Neural progenitor cell (in vitro differentiated cells): Measurements from ENCODE around the gene MAGEB3. TPM values are rescaled to one million over a fixed set of nuclear protein-coding genes. Genes with fewer than 3 reads are reported as not detected.

ENCODE experiments used
- DNase-seq: peaks from one replicate; pipeline ENCODE4 v3.0.0-alpha.2; 2016; ENCODE audit warnings: low spot score
- H2AFZ ChIP-seq: fragments of 200-600 bp; sonication (generic); replicated peaks from 2 replicates; pipeline ENCODE4 v1.6.1; 2016; ENCODE audit warnings: antibody characterized with exemption
- H3F3A ChIP-seq: fragments of 200-600 bp; sonication (generic); 2 replicates; pipeline ENCODE4 v1.6.1; 2016; ENCODE audit warnings: antibody characterized with exemption, low read depth
- H3K27ac ChIP-seq: fragments of 200-600 bp; sonication (generic); 2 replicates; pipeline ENCODE4 v1.5.1; 2016; ENCODE audit warnings: mild to moderate bottlenecking
- H3K27me3 ChIP-seq: fragments of 200-600 bp; sonication (generic); 2 replicates; pipeline ENCODE4 v1.6.1; 2016; ENCODE audit warnings: mild to moderate bottlenecking, moderate library complexity
- H3K36me3 ChIP-seq: fragments of 200-600 bp; sonication (generic); 2 replicates; pipeline ENCODE4 v1.5.1; 2016
- H3K4me1 ChIP-seq: fragments of 200-600 bp; sonication (generic); 2 replicates; pipeline ENCODE4 v1.6.1; 2016; ENCODE audit warnings: mixed run types
- H3K4me2 ChIP-seq: fragments of 200-600 bp; sonication (generic); 2 replicates; pipeline ENCODE4 v1.6.1; 2016
- H3K4me3 ChIP-seq: fragments of 200-600 bp; sonication (generic); 2 replicates; pipeline ENCODE4 v1.5.1; 2016
- H3K79me2 ChIP-seq: fragments of 200-600 bp; sonication (generic); 2 replicates; pipeline ENCODE4 v1.6.1; 2016; ENCODE audit warnings: low read depth
- H3K9ac ChIP-seq: fragments of 200-600 bp; sonication (generic); 2 replicates; pipeline ENCODE4 v1.6.1; 2016
- H3K9me3 ChIP-seq: fragments of 200-600 bp; sonication (generic); 2 replicates; pipeline ENCODE4 v1.5.1; 2016; ENCODE audit warnings: low read depth
- H4K20me1 ChIP-seq: fragments of 200-600 bp; sonication (generic); 2 replicates; pipeline ENCODE4 v1.6.1; 2016; ENCODE audit warnings: low read depth
- H3K27ac Mint-ChIP-seq: 3 replicates; pipeline ENCODE4 v1.8.0; 2021; ENCODE audit warnings: mixed read lengths
- H3K27me3 Mint-ChIP-seq: 2 replicates; pipeline ENCODE4 v1.8.0; 2022; ENCODE audit warnings: low read depth, mild to moderate bottlenecking, inconsistent platforms, moderate library complexity, mixed read lengths; ENCODE audit not compliant: insufficient read depth
- H3K36me3 Mint-ChIP-seq: 3 replicates; pipeline ENCODE4 v1.8.0; 2021; ENCODE audit warnings: mixed read lengths
- H3K4me1 Mint-ChIP-seq: 3 replicates; pipeline ENCODE4 v1.8.0; 2021; ENCODE audit warnings: mixed read lengths
- H3K4me3 Mint-ChIP-seq: 3 replicates; pipeline ENCODE4 v1.8.0; 2021; ENCODE audit warnings: mild to moderate bottlenecking, moderate library complexity, mixed read lengths
- H3K9me3 Mint-ChIP-seq: 3 replicates; pipeline ENCODE4 v1.8.0; 2020; ENCODE audit warnings: mixed read lengths
- CTCF ChIP-seq: fragments of 200-600 bp; sonication (generic); IDR thresholded peaks from 2 replicates; pipeline ENCODE4 v1.5.1; 2017; ENCODE audit warnings: antibody characterized with exemption, mild to moderate bottlenecking
- EZH2 ChIP-seq: fragments of 200-600 bp; sonication (generic); IDR thresholded peaks from 2 replicates; pipeline ENCODE4 v1.6.1; 2017; ENCODE audit warnings: antibody characterized with exemption, mild to moderate bottlenecking, moderate library complexity
- EZH2phosphoT487 ChIP-seq: fragments of 200-600 bp; sonication (generic); IDR thresholded peaks from 2 replicates; pipeline ENCODE4 v1.6.1; 2017; ENCODE audit warnings: antibody characterized with exemption
- total RNA-seq: library from RNA; depleted of rRNA; stranded (reverse); fragments of >200 nt; gene quantifications from 2 replicates; pipeline ENCODE4 v1.2.3, GENCODE V29; 2015; ENCODE audit warnings: low replicate concordance

The MAGEB3 gene
- total RNA-seq, 1 donor from 2014 or later = not detected

- H3K9me3 Mint-ChIP-seq = peaks cover 2% of the 10 kb centered on the region
- Histone ChIP-seq H4K20me1 (no peaks in the 10 kb centered on the region), H3K4me3 (no peak overlapping the region), H3K27ac (no peak overlapping the region), H3K9ac (no peak overlapping the region), H3K4me1 (no peaks in the 10 kb centered on the region), H3K79me2 (no peaks in the 10 kb centered on the region), H3F3A (no peaks in the 10 kb centered on the region), H3K36me3 (no peaks in the 10 kb centered on the region), H2AFZ (no peak overlapping the region), H3K27me3 (no peaks in the 10 kb centered on the region), H3K4me2 (no peak overlapping the region), H3K9me3 (no peaks in the 10 kb centered on the region)
- H3K27me3 Mint-ChIP-seq = peaks cover 5% of the 10 kb centered on the region
- no peak overlapping the region for H3K4me3 Mint-ChIP-seq
- H3K4me1 Mint-ChIP-seq = peaks cover 5% of the 10 kb centered on the region
- TF ChIP-seq EZH2 = no peak
- TF ChIP-seq CTCF = no peak
- TF ChIP-seq EZH2phosphoT487 = no peak
- no peak overlapping the region for H3K27ac Mint-ChIP-seq
- no peak for DNase-seq
- H3K36me3 Mint-ChIP-seq = no peaks in the 10 kb centered on the region
Measured at GRCh38 chrX:30220661-30221060, 9.8 kb upstream of the MAGEB3 start.

GRCh38 chrX:30224536-30224935 lies 5.9 kb upstream of the MAGEB3 start:
- H3K36me3 ChIP-seq = no peaks in the 10 kb centered on the region
- Mint-ChIP-seq H3K27ac (no peak overlapping the region), H3K27me3 (peaks cover 2% of the 10 kb centered on the region), H3K36me3 (no peaks in the 10 kb centered on the region), H3K4me3 (no peak overlapping the region), H3K9me3 (no peaks in the 10 kb centered on the region), H3K4me1 (peaks cover 7% of the 10 kb centered on the region)
- DNase-seq = no peak
- no peak overlapping the region for H3K4me2 ChIP-seq
- no peaks in the 10 kb centered on the region for H3K79me2 ChIP-seq
- TF ChIP-seq EZH2 (no peak), EZH2phosphoT487 (no peak), CTCF (no peak)
- H3K4me1 ChIP-seq = no peaks in the 10 kb centered on the region
- H3K9me3 ChIP-seq = no peaks in the 10 kb centered on the region
- H3F3A ChIP-seq = no peaks in the 10 kb centered on the region
- no peaks in the 10 kb centered on the region for H3K27me3 ChIP-seq
- no peak overlapping the region for H3K27ac ChIP-seq
- no peak overlapping the region for H2AFZ ChIP-seq
- H4K20me1 ChIP-seq = no peaks in the 10 kb centered on the region
- H3K9ac ChIP-seq = no peak overlapping the region
- H3K4me3 ChIP-seq = no peak overlapping the region

- H3K9me3 ChIP-seq = no peaks in the 10 kb centered on the region
- no peaks in the 10 kb centered on the region for H3K27me3 ChIP-seq
- no peaks in the 10 kb centered on the region for H4K20me1 ChIP-seq
- H3K9ac ChIP-seq = no peak overlapping the region
- H3K27ac Mint-ChIP-seq = no peak overlapping the region
- H3K4me1 ChIP-seq = no peaks in the 10 kb centered on the region
- H3K4me3 Mint-ChIP-seq = no peak overlapping the region
- TF ChIP-seq CTCF (no peak), EZH2phosphoT487 (no peak), EZH2 (no peak)
- H3K27me3 Mint-ChIP-seq = no peaks in the 10 kb centered on the region
- no peaks in the 10 kb centered on the region for H3K36me3 Mint-ChIP-seq
- H3K79me2 ChIP-seq = no peaks in the 10 kb centered on the region
- no peak overlapping the region for H3K4me2 ChIP-seq
- H2AFZ ChIP-seq = no peak overlapping the region
- peaks cover 2% of the 10 kb centered on the region for H3K9me3 Mint-ChIP-seq
- no peaks in the 10 kb centered on the region for H3K36me3 ChIP-seq
- H3K4me3 ChIP-seq = no peak overlapping the region
- no peak overlapping the region for H3K27ac ChIP-seq
- peak; percentile 37 for DNase-seq
- H3F3A ChIP-seq = no peaks in the 10 kb centered on the region
- H3K4me1 Mint-ChIP-seq = peaks cover 7% of the 10 kb centered on the region
Measured at GRCh38 chrX:30228526-30228925, 1.9 kb upstream of the MAGEB3 start.
